Ovary (tissue), 3 donors: ENCODE results near the gene TRMT44.

Experiments
- CTCF ChIP-seq, 3 donors: fragments of 450-650 bp in 2 of 3; fragments of 200-600 bp in 1 of 3; IDR thresholded peaks; one replicate each; pipeline versions ENCODE4 v1.5.1 to v1.8.0; 2016 to 2022; ENCODE audit warnings: antibody characterized with exemption in 3 of 3, mild to moderate bottlenecking in 1 of 3
- EP300 ChIP-seq: sonication (generic); formaldehyde crosslinking; IDR thresholded peaks from one replicate; pipeline ENCODE4 v1.6.1; 2017; ENCODE audit warnings: antibody characterized with exemption
- POLR2A ChIP-seq: fragments of 450-650 bp; IDR thresholded peaks from one replicate; pipeline ENCODE4 v1.6.1; 2017; ENCODE audit warnings: antibody characterized with exemption, mild to moderate bottlenecking, moderate library complexity
- donor health status: DM: no; HTN: no; CAD: no.

GRCh38 chr4:8507196-8507570 lies 66.6 kb downstream of the TRMT44 start:
- no peak for TF ChIP-seq POLR2A
- TF ChIP-seq CTCF (IDR thresholded peaks at IDR 0.05): no peak
- TF ChIP-seq EP300: no peak
